Activated effector memory CD4-positive, alpha-beta T cell treated with anti-CD3 and anti-CD28 coated beads, Interleukin-2, amount 50 U/mL, for 16 hours (primary cell): Measurements from ENCODE around the gene ANKRD29.

ENCODE experiments used
- DNase-seq: peaks from one replicate; pipeline ENCODE4 v3.0.0-alpha.2; 2020

Gene ANKRD29

GRCh38 chr18:23684515-23685197 is 21.9 kb upstream of the ANKRD29 start:
- DNase-seq: no peak

- DNase-seq: no peak
These were observed 21.0 kb upstream of the ANKRD29 start for GRCh38 chr18:23683671-23684070.

- no peak for DNase-seq
These were observed 20.4 kb upstream of the ANKRD29 start for GRCh38 chr18:23683155-23683554.

- no peak for DNase-seq
These were observed 19.8 kb upstream of the ANKRD29 start for GRCh38 chr18:23682472-23682871.

GRCh38 chr18:23682045-23682444 is 19.3 kb upstream of the ANKRD29 start:
- DNase-seq: no peak

GRCh38 chr18:23675896-23676295 is 13.2 kb upstream of the ANKRD29 start:
- DNase-seq: no peak

GRCh38 chr18:23675236-23675635 is 12.5 kb upstream of the ANKRD29 start:
- DNase-seq: no peak

- DNase-seq: no peak
These were observed 11.0 kb upstream of the ANKRD29 start for GRCh38 chr18:23673725-23674124.

- no peak for DNase-seq
These were observed 8.9 kb upstream of the ANKRD29 start for GRCh38 chr18:23671564-23671963.

- no peak for DNase-seq
These were observed 7.2 kb upstream of the ANKRD29 start for GRCh38 chr18:23669804-23670405.

- DNase-seq: no peak
These were observed 6.6 kb upstream of the ANKRD29 start for GRCh38 chr18:23669202-23669766.

- DNase-seq: no peak
These were observed 6.0 kb upstream of the ANKRD29 start for GRCh38 chr18:23668731-23669130.

GRCh38 chr18:23667114-23667513 is 4.4 kb upstream of the ANKRD29 start:
- no peak for DNase-seq

- no peak for DNase-seq
These were observed 2.0 kb upstream of the ANKRD29 start for GRCh38 chr18:23664674-23665073.

- no peak for DNase-seq
These were observed 889 bp downstream of the ANKRD29 start for GRCh38 chr18:23661735-23662308.

- DNase-seq: no peak
These were observed 4.4 kb downstream of the ANKRD29 start for GRCh38 chr18:23658285-23658684.

- no peak for DNase-seq
These were observed 10.5 kb downstream of the ANKRD29 start for GRCh38 chr18:23652232-23652631.

- DNase-seq: no peak
These were observed 11.5 kb downstream of the ANKRD29 start for GRCh38 chr18:23650968-23651927.

- no peak for DNase-seq
These were observed 13.6 kb downstream of the ANKRD29 start for GRCh38 chr18:23648940-23649607.

GRCh38 chr18:23648456-23648855 is 14.3 kb downstream of the ANKRD29 start:
- no peak for DNase-seq

- DNase-seq: no peak
These were observed 16.4 kb downstream of the ANKRD29 start for GRCh38 chr18:23646282-23646681.

GRCh38 chr18:23645568-23646175 is 17.0 kb downstream of the ANKRD29 start:
- no peak for DNase-seq
